ENCODE results near the gene SENP6.
"Not testable (repeated sequence)": the region's sequence is repeated elsewhere in the genome, so short reads cannot be mapped to it uniquely, and the experiment has no call there.

Gene SENP6

GRCh38 chr6:75676377-75676776, 74.7 kb downstream of the SENP6 start:
- Histone ChIP-seq H3K23ac (ENCODE audit: low read length) (no peak overlapping the region), H2BK120ac (ENCODE audit: low read depth, low read length) (no peak overlapping the region), H3K27ac (ENCODE audit: low read depth, low read length) (no peak overlapping the region), H3K79me1 (ENCODE audit: low read length) (no peaks in the 10 kb centered on the region), H3K79me2 (ENCODE audit: control insufficient read depth, insufficient read depth, low read length) (no peaks in the 10 kb centered on the region), H3K18ac (ENCODE audit: low read length) (no peak overlapping the region), H3K9ac (ENCODE audit: low read length) (no peak overlapping the region), H3K36me3 (ENCODE audit: control insufficient read depth, insufficient read depth, low read length) (peaks cover 5% of the 10 kb centered on the region), H3K4me3 (ENCODE audit: low read length) (no peak overlapping the region), H3K4me1 (ENCODE audit: control insufficient read depth, low read depth, low read length) (no peaks in the 10 kb centered on the region), H3K27me3 (ENCODE audit: insufficient read depth, low read length, poor library complexity) (no peaks in the 10 kb centered on the region), H2BK5ac (ENCODE audit: low read length) (no peak overlapping the region), H3K4ac (ENCODE audit: low read depth, low read length) (no peak overlapping the region), H2AK5ac (ENCODE audit: low read length) (no peak overlapping the region), H3K4me2 (ENCODE audit: low read length) (no peak overlapping the region), H4K8ac (ENCODE audit: low read depth, low read length) (no peak overlapping the region), H4K5ac (ENCODE audit: low read length) (no peak overlapping the region), H3K56ac (ENCODE audit: low read length) (no peak overlapping the region), H2BK15ac (replicated peaks; ENCODE audit: low read depth) (no peak overlapping the region)
- DNase-seq, result no peak
- no CpG with 5 or more reads among the region's 1 CpG for WGBS (ENCODE audit: extremely low coverage, insufficient coverage, low lambda C conversion rate)

- H3K4ac ChIP-seq (ENCODE audit: low read depth, low read length); H3K27me3 ChIP-seq (ENCODE audit: insufficient read depth, low read length, poor library complexity); H3K23ac ChIP-seq (ENCODE audit: low read length); H3K9ac ChIP-seq (ENCODE audit: low read length); H3K4me3 ChIP-seq (ENCODE audit: low read length); H3K4me2 ChIP-seq (ENCODE audit: low read length); H3K79me1 ChIP-seq (ENCODE audit: low read length); H2BK120ac ChIP-seq (ENCODE audit: low read depth, low read length); H4K5ac ChIP-seq (ENCODE audit: low read length); H3K27ac ChIP-seq (ENCODE audit: low read depth, low read length); H2AK5ac ChIP-seq (ENCODE audit: low read length); DNase-seq; H3K4me1 ChIP-seq (ENCODE audit: control insufficient read depth, low read depth, low read length); H2BK5ac ChIP-seq (ENCODE audit: low read length); H2BK15ac ChIP-seq (replicated peaks; ENCODE audit: low read depth); H3K18ac ChIP-seq (ENCODE audit: low read length); H3K36me3 ChIP-seq (ENCODE audit: control insufficient read depth, insufficient read depth, low read length); H4K8ac ChIP-seq (ENCODE audit: low read depth, low read length); H3K79me2 ChIP-seq (ENCODE audit: control insufficient read depth, insufficient read depth, low read length); H3K56ac ChIP-seq (ENCODE audit: low read length): not testable (repeated sequence)
- no CpG with 5 or more reads among the region's 2 CpGs for WGBS (ENCODE audit: extremely low coverage, insufficient coverage, low lambda C conversion rate)
These were observed 80.9 kb downstream of the SENP6 start for GRCh38 chr6:75682548-75682947.

- not testable (repeated sequence) for H3K79me1 ChIP-seq (ENCODE audit: low read length); H3K4ac ChIP-seq (ENCODE audit: low read depth, low read length); H3K23ac ChIP-seq (ENCODE audit: low read length); H3K4me3 ChIP-seq (ENCODE audit: low read length); H3K36me3 ChIP-seq (ENCODE audit: control insufficient read depth, insufficient read depth, low read length); H3K27me3 ChIP-seq (ENCODE audit: insufficient read depth, low read length, poor library complexity); H3K4me1 ChIP-seq (ENCODE audit: control insufficient read depth, low read depth, low read length); H3K4me2 ChIP-seq (ENCODE audit: low read length); H2BK120ac ChIP-seq (ENCODE audit: low read depth, low read length); H3K27ac ChIP-seq (ENCODE audit: low read depth, low read length); DNase-seq; H4K8ac ChIP-seq (ENCODE audit: low read depth, low read length); H3K18ac ChIP-seq (ENCODE audit: low read length); H2AK5ac ChIP-seq (ENCODE audit: low read length); H3K56ac ChIP-seq (ENCODE audit: low read length); H2BK5ac ChIP-seq (ENCODE audit: low read length); H3K79me2 ChIP-seq (ENCODE audit: control insufficient read depth, insufficient read depth, low read length); H4K5ac ChIP-seq (ENCODE audit: low read length); H2BK15ac ChIP-seq (replicated peaks; ENCODE audit: low read depth); H3K9ac ChIP-seq (ENCODE audit: low read length)
- no CpG with 5 or more reads among the region's 2 CpGs for WGBS (ENCODE audit: extremely low coverage, insufficient coverage, low lambda C conversion rate)
These were observed 81.3 kb downstream of the SENP6 start for GRCh38 chr6:75683005-75683404.

GRCh38 chr6:75687535-75687934, 85.9 kb downstream of the SENP6 start:
- not testable (repeated sequence) for H3K56ac ChIP-seq (ENCODE audit: low read length); H3K4me3 ChIP-seq (ENCODE audit: low read length); H3K4ac ChIP-seq (ENCODE audit: low read depth, low read length); H2BK5ac ChIP-seq (ENCODE audit: low read length); H2AK5ac ChIP-seq (ENCODE audit: low read length); H3K9ac ChIP-seq (ENCODE audit: low read length); H3K27ac ChIP-seq (ENCODE audit: low read depth, low read length); H3K36me3 ChIP-seq (ENCODE audit: control insufficient read depth, insufficient read depth, low read length); H3K4me1 ChIP-seq (ENCODE audit: control insufficient read depth, low read depth, low read length); H3K27me3 ChIP-seq (ENCODE audit: insufficient read depth, low read length, poor library complexity); H2BK15ac ChIP-seq (replicated peaks; ENCODE audit: low read depth); H3K23ac ChIP-seq (ENCODE audit: low read length); H3K79me1 ChIP-seq (ENCODE audit: low read length); H4K5ac ChIP-seq (ENCODE audit: low read length); H4K8ac ChIP-seq (ENCODE audit: low read depth, low read length); H3K4me2 ChIP-seq (ENCODE audit: low read length); H3K79me2 ChIP-seq (ENCODE audit: control insufficient read depth, insufficient read depth, low read length); H2BK120ac ChIP-seq (ENCODE audit: low read depth, low read length); H3K18ac ChIP-seq (ENCODE audit: low read length)
- WGBS (ENCODE audit: extremely low coverage, insufficient coverage, low lambda C conversion rate), result no CpG with 5 or more reads among the region's 5 CpGs
- peak; percentile 25 for DNase-seq

GRCh38 chr6:75687937-75688336, 86.3 kb downstream of the SENP6 start:
- H4K5ac ChIP-seq (ENCODE audit: low read length), result not testable (repeated sequence)

GRCh38 chr6:75689576-75689975, 87.9 kb downstream of the SENP6 start:
- H3K27ac ChIP-seq (ENCODE audit: low read depth, low read length), result no peak overlapping the region
- no peak overlapping the region for H3K9ac ChIP-seq (ENCODE audit: low read length)
- no peak overlapping the region for H2BK120ac ChIP-seq (ENCODE audit: low read depth, low read length)
- H3K4me2 ChIP-seq (ENCODE audit: low read length), result no peak overlapping the region
- no peak overlapping the region for H3K4me3 ChIP-seq (ENCODE audit: low read length)
- no peak overlapping the region for H2AK5ac ChIP-seq (ENCODE audit: low read length)
- H3K79me2 ChIP-seq (ENCODE audit: control insufficient read depth, insufficient read depth, low read length), result no peaks in the 10 kb centered on the region
- H3K79me1 ChIP-seq (ENCODE audit: low read length), result no peaks in the 10 kb centered on the region
- no peak overlapping the region for H4K8ac ChIP-seq (ENCODE audit: low read depth, low read length)
- no peak overlapping the region for H2BK5ac ChIP-seq (ENCODE audit: low read length)
- H3K36me3 ChIP-seq (ENCODE audit: control insufficient read depth, insufficient read depth, low read length), result no peaks in the 10 kb centered on the region
- no peak overlapping the region for H3K18ac ChIP-seq (ENCODE audit: low read length)
- H3K4me1 ChIP-seq (ENCODE audit: control insufficient read depth, low read depth, low read length), result no peaks in the 10 kb centered on the region
- no peak overlapping the region for H3K4ac ChIP-seq (ENCODE audit: low read depth, low read length)
- H3K56ac ChIP-seq (ENCODE audit: low read length), result no peak overlapping the region
- H2BK15ac ChIP-seq (replicated peaks; ENCODE audit: low read depth), result no peak overlapping the region
- DNase-seq, result no peak
- H3K27me3 ChIP-seq (ENCODE audit: insufficient read depth, low read length, poor library complexity), result no peaks in the 10 kb centered on the region
- H4K5ac ChIP-seq (ENCODE audit: low read length), result no peak overlapping the region
- no peak overlapping the region for H3K23ac ChIP-seq (ENCODE audit: low read length)
- no CpG with 5 or more reads among the region's 7 CpGs for WGBS (ENCODE audit: extremely low coverage, insufficient coverage, low lambda C conversion rate)

More at GRCh38 chr6:75687937-75688336, 86.3 kb downstream of the SENP6 start:
- not testable (repeated sequence) for H3K9ac ChIP-seq (ENCODE audit: low read length); H3K79me1 ChIP-seq (ENCODE audit: low read length); H3K4me1 ChIP-seq (ENCODE audit: control insufficient read depth, low read depth, low read length); H3K56ac ChIP-seq (ENCODE audit: low read length); H2BK15ac ChIP-seq (replicated peaks; ENCODE audit: low read depth); H3K23ac ChIP-seq (ENCODE audit: low read length); H3K4ac ChIP-seq (ENCODE audit: low read depth, low read length); H3K36me3 ChIP-seq (ENCODE audit: control insufficient read depth, insufficient read depth, low read length); H3K27me3 ChIP-seq (ENCODE audit: insufficient read depth, low read length, poor library complexity); H3K4me2 ChIP-seq (ENCODE audit: low read length); H3K79me2 ChIP-seq (ENCODE audit: control insufficient read depth, insufficient read depth, low read length); H3K27ac ChIP-seq (ENCODE audit: low read depth, low read length); H2BK5ac ChIP-seq (ENCODE audit: low read length); H2AK5ac ChIP-seq (ENCODE audit: low read length); H2BK120ac ChIP-seq (ENCODE audit: low read depth, low read length); H3K18ac ChIP-seq (ENCODE audit: low read length); H4K8ac ChIP-seq (ENCODE audit: low read depth, low read length); H3K4me3 ChIP-seq (ENCODE audit: low read length)
- DNase-seq, result peak; percentile 34
- WGBS (ENCODE audit: extremely low coverage, insufficient coverage, low lambda C conversion rate), result no CpG with 5 or more reads among the region's 8 CpGs

Measured in mesendoderm (in vitro differentiated cells).